Astrocyte (in vitro differentiated cells and primary cell): Measurements from ENCODE around the gene DCUN1D2. TPM values are rescaled to one million over a fixed set of nuclear protein-coding genes. Genes with fewer than 3 reads are reported as not detected.
A peak's percentile ranks its signal among the peaks of the same experiment; 100 is the strongest.

ENCODE experiments used
- DNase-seq: peaks from one replicate; pipeline ENCODE4 v3.0.0-alpha.2; 2010; ENCODE audit warnings: low read depth
- FAIRE-seq: peaks from 2 replicates; lab custom pipeline; 2011; peaks lifted over from hg19 to GRCh38; lab: Jason Lieb, UNC
- H2AFZ ChIP-seq: 2 replicates; pipeline ENCODE4 v1.6.0; 2012; ENCODE audit warnings: low read depth, low read length, inconsistent platforms
- H3K27ac ChIP-seq: 2 replicates; pipeline ENCODE4 v1.5.1; 2011; ENCODE audit warnings: low read depth, low read length, inconsistent platforms
- H3K27me3 ChIP-seq: 2 replicates; pipeline ENCODE4 v1.6.0; 2011; ENCODE audit warnings: low read length, inconsistent platforms; ENCODE audit not compliant: insufficient read depth
- H3K36me3 ChIP-seq: 2 replicates; pipeline ENCODE4 v1.5.1; 2011; ENCODE audit warnings: low read length, inconsistent platforms; ENCODE audit not compliant: insufficient read depth
- H3K4me1 ChIP-seq: 2 replicates; pipeline ENCODE4 v1.5.1; 2011; ENCODE audit warnings: low read length, inconsistent platforms; ENCODE audit not compliant: insufficient read depth
- H3K4me2 ChIP-seq: 2 replicates; pipeline ENCODE4 v1.6.0; 2012; ENCODE audit warnings: low read length, inconsistent platforms
- H3K4me3 ChIP-seq: 2 replicates; pipeline ENCODE4 v1.5.1; 2011; ENCODE audit warnings: low read depth, mild to moderate bottlenecking, low read length, inconsistent platforms; ENCODE audit not compliant: insufficient read depth
- H3K79me2 ChIP-seq: 2 replicates; pipeline ENCODE4 v1.6.0; 2012; ENCODE audit warnings: mild to moderate bottlenecking, low read length, inconsistent platforms; ENCODE audit not compliant: insufficient read depth
- H3K9ac ChIP-seq: 2 replicates; pipeline ENCODE4 v1.6.0; 2012; ENCODE audit warnings: mild to moderate bottlenecking, low read length, inconsistent platforms
- H3K9me3 ChIP-seq: 2 replicates; pipeline ENCODE4 v1.5.1; 2012; ENCODE audit warnings: low read depth, mild to moderate bottlenecking, low read length, inconsistent platforms; ENCODE audit not compliant: insufficient read depth
- H4K20me1 ChIP-seq: 2 replicates; pipeline ENCODE4 v1.6.0; 2012; ENCODE audit warnings: low read length, inconsistent platforms; ENCODE audit not compliant: insufficient read depth
- H3K27ac Mint-ChIP-seq: one replicate; pipeline ENCODE4 v1.8.0; 2021; ENCODE audit warnings: mild to moderate bottlenecking, mixed read lengths; ENCODE audit not compliant: unreplicated experiment
- H3K27me3 Mint-ChIP-seq: one replicate; pipeline ENCODE4 v1.8.0; 2021; ENCODE audit warnings: low read depth, mixed read lengths; ENCODE audit not compliant: unreplicated experiment
- H3K36me3 Mint-ChIP-seq: one replicate; pipeline ENCODE4 v1.8.0; 2021; ENCODE audit warnings: low read depth, mixed read lengths; ENCODE audit not compliant: unreplicated experiment
- H3K4me1 Mint-ChIP-seq: one replicate; pipeline ENCODE4 v1.8.0; 2021; ENCODE audit warnings: low read depth, mixed read lengths; ENCODE audit not compliant: unreplicated experiment
- H3K4me3 Mint-ChIP-seq: one replicate; pipeline ENCODE4 v1.8.0; 2021; ENCODE audit warnings: mild to moderate bottlenecking, moderate library complexity, mixed read lengths; ENCODE audit not compliant: unreplicated experiment
- H3K9me3 Mint-ChIP-seq: one replicate; pipeline ENCODE4 v1.8.0; 2021; ENCODE audit warnings: mild to moderate bottlenecking, mixed read lengths; ENCODE audit not compliant: unreplicated experiment
- EZH2 ChIP-seq: IDR thresholded peaks from 2 replicates; pipeline ENCODE4 v1.6.1; 2012; ENCODE audit warnings: mild to moderate bottlenecking, low read length, inconsistent platforms; ENCODE audit not compliant: insufficient read depth
- total RNA-seq: library from RNA; stranded (reverse); gene quantifications from 2 replicates; pipeline ENCODE4 v1.2.1, GENCODE V29; 2021
- TF ChIP-seq, protein P1 (sequence below): IDR thresholded peaks from 2 replicates; pipeline ENCODE4 v1.5.1; 2011; ENCODE audit warnings: low read depth, mild to moderate bottlenecking, inconsistent platforms, low read length, moderate library complexity; ENCODE audit not compliant: insufficient read depth

DCUN1D2 gene
- total RNA-seq, 1 donor from 2014 or later, result 16.3 TPM

DNA sequence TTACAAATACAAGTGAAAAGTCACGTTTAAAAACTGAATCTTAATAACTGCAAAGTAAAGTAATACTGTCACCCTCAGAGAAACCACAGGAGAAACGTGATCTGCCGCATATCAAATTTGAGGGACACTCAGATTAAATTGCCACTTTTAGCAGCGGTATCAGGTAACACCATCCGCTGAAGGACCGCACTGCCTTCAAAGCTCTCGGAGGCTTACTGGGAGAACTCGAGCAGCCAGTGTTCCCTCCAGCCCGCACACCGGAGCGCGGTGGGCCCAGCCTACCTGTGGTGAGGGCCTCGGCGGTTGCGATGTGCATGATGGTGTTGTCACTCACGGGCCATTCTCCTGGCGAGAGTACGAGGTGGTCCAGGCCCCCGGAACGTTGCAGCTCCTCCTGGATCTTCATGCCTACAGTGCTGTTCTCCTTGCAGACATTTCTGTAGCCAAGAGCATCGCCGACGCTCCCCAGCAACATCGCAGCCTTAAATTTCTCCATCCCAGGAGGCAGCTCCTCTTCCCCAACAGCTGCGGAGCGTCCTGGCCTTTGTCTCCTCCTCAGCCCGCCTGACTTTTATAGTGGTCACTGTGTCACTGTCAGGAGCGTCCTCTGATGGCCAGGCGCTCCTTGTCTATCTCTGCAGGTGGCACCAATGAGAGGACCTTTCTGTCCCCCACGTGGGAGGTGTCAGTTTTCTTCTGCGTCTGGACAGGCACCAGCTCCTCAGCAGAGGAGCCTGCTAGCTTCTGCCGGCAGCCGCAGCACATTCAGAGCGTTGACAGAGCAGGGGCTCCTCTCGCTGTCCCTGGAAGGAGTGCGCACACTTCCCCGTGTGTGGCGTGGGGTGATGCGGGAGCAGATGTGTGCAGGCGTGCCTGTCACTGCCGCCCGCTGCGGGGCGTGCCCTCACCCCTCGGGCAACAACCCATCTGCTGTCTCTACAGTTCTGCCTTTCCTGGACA lies 37.3 kb downstream of the DCUN1D2 start, which contains the start of gene ADPRHL1:
ADPRHL1 (minus strand) TSS at position 547 of the 960 bp plus-strand sequence; CDS start at position 496, 51 bp downstream.
- Mint-ChIP-seq H3K4me3 (peak within 1 kb of the TSS; percentile 8), H3K9me3 (no peaks in the 10 kb centered on the region), H3K36me3 (peaks cover 12% of the 10 kb centered on the region), H3K4me1 (peaks cover 7% of the 10 kb centered on the region), H3K27me3 (no peaks in the 10 kb centered on the region), H3K27ac (no peak within 1 kb of the TSS)
- Histone ChIP-seq H3K79me2 (no peaks in the 10 kb centered on the region), H4K20me1 (peaks cover 4% of the 10 kb centered on the region), H3K4me2 (no peak within 1 kb of the TSS), H3K4me1 (no peaks in the 10 kb centered on the region), H3K9me3 (no peaks in the 10 kb centered on the region), H3K9ac (no peak within 1 kb of the TSS), H3K36me3 (peaks cover 13% of the 10 kb centered on the region), H3K27me3 (no peaks in the 10 kb centered on the region), H3K4me3 (no peak within 1 kb of the TSS), H2AFZ (no peak within 1 kb of the TSS), H3K27ac (no peak within 1 kb of the TSS)
- no peak for TF ChIP-seq EZH2
- TF ChIP-seq, protein P1, sequence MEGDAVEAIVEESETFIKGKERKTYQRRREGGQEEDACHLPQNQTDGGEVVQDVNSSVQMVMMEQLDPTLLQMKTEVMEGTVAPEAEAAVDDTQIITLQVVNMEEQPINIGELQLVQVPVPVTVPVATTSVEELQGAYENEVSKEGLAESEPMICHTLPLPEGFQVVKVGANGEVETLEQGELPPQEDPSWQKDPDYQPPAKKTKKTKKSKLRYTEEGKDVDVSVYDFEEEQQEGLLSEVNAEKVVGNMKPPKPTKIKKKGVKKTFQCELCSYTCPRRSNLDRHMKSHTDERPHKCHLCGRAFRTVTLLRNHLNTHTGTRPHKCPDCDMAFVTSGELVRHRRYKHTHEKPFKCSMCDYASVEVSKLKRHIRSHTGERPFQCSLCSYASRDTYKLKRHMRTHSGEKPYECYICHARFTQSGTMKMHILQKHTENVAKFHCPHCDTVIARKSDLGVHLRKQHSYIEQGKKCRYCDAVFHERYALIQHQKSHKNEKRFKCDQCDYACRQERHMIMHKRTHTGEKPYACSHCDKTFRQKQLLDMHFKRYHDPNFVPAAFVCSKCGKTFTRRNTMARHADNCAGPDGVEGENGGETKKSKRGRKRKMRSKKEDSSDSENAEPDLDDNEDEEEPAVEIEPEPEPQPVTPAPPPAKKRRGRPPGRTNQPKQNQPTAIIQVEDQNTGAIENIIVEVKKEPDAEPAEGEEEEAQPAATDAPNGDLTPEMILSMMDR, result no peak
- FAIRE-seq, result no peak
- DNase-seq, result no peak

DNA sequence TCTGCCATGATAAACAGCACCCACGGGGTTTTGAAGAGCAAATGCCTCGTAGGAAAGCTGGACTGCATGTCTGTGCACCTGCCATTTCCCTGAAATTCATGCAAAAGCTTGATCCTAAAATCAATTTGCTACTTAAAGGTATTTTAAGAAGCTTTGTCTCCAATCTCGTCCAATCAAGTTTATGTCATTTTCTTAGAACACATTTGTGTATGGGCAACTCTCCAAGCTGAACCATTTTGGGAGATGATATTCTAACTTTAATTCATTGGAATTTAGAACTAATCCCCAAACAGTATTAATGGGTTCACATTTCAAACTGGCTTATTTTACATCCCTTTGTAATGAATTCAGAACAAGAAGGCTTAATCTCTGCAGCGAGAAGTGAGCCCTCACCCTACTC lies 38.0 kb downstream of the DCUN1D2 start:
- FAIRE-seq, result no peak
- Mint-ChIP-seq H3K4me1 (peaks cover 7% of the 10 kb centered on the region), H3K9me3 (no peaks in the 10 kb centered on the region), H3K36me3 (peaks cover 12% of the 10 kb centered on the region), H3K4me3 (peak overlapping the region; percentile 8), H3K27me3 (no peaks in the 10 kb centered on the region), H3K27ac (no peak overlapping the region)
- TF ChIP-seq, protein P1, result no peak
- TF ChIP-seq EZH2, result no peak
- no peaks in the 10 kb centered on the region for H3K9me3 ChIP-seq
- peaks cover 9% of the 10 kb centered on the region for H3K36me3 ChIP-seq
- H3K4me3 ChIP-seq, result no peak overlapping the region
- H3K9ac ChIP-seq, result no peak overlapping the region
- H2AFZ ChIP-seq, result no peak overlapping the region
- no peaks in the 10 kb centered on the region for H3K79me2 ChIP-seq
- no peak overlapping the region for H3K27ac ChIP-seq
- no peak for DNase-seq
- no peaks in the 10 kb centered on the region for H3K27me3 ChIP-seq
- no peaks in the 10 kb centered on the region for H4K20me1 ChIP-seq
- H3K4me2 ChIP-seq, result no peak overlapping the region
- H3K4me1 ChIP-seq, result no peaks in the 10 kb centered on the region
